Amniotic stem cell (primary cell): ENCODE results near the gene IGF2R.
"Not testable (repeated sequence)": the region's sequence is repeated elsewhere in the genome, so short reads cannot be mapped to it uniquely, and the experiment has no call there.

ENCODE experiments used
- DNase-seq: peaks from one replicate; lab custom pipeline; 2025; lab: John Stamatoyannopoulos, UW

The IGF2R gene

GRCh38 chr6:160078883-160079685 is 110.2 kb downstream of the IGF2R start:
- no peak for DNase-seq

GRCh38 chr6:160079686-160080043 is 110.8 kb downstream of the IGF2R start:
- no peak for DNase-seq

- DNase-seq, result no peak
Measured at GRCh38 chr6:160080097-160080496, 111.2 kb downstream of the IGF2R start.

DNA sequence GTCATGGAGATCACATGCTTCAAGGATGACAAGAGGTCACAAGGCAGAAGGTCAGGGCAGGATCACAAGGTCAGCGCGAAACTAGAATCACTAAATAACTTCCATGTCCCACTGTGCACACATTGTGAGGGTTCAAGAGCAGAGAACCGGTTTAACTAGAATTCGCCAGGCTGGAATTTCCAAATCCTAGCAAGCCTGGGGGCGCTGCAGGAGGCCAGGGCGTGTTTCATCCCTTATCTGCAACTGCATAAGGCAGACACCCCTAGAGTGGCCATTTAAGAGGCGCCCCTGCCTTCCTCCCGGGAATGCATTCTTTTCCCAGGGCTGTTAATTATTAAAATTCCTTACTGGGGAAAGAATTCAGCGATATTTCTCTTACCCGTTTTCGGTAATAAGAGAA is 112.5 kb downstream of the IGF2R start:
- DNase-seq, result no peak

GRCh38 chr6:160082627-160083026 is 113.7 kb downstream of the IGF2R start:
- DNase-seq, result no peak

GRCh38 chr6:160084198-160084776 is 115.4 kb downstream of the IGF2R start:
- DNase-seq, result no peak

- no peak for DNase-seq
Measured at GRCh38 chr6:160085226-160085625, 116.3 kb downstream of the IGF2R start.

GRCh38 chr6:160085713-160086505 is 117.0 kb downstream of the IGF2R start:
- no peak for DNase-seq

GRCh38 chr6:160086754-160087153 is 117.9 kb downstream of the IGF2R start:
- no peak for DNase-seq

DNA sequence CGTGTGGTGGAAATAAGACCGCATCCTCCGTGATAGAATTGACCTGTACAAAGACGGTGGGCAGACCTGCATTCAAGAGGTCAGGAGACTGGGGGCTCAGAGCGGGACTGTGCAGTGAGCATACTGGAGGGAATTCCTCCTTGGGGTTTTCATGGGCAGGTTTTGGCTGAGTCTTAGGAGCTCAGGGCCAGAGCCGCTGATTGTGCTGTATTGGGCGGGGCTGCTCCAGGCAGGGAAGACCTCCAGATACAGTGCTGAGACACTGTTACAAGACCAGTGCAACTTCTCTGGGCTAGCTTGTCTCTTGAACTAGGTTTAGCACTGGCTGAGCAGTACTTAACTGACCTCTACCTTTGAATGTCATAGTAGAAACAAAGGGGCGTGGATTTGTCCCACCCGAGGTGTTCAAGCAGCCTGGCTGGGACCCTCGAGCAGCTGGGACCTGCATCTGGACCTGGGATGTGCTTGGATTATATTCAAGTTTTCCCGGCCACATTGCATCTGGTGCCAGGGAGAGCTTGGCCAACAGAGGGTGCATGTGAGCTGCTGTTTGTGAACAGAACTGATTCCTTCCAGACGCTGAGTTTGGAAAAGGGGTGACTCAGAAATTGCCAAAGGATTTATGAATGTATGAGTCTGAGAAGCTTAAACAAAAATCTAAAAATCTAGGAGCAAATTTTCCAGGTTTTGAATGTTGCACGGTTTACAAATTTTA is 119.3 kb downstream of the IGF2R start:
- DNase-seq, result peak; percentile 88

GRCh38 chr6:160088784-160089533 is 120.1 kb downstream of the IGF2R start:
- DNase-seq, result no peak

- no peak for DNase-seq
Measured at GRCh38 chr6:160089534-160089897, 120.6 kb downstream of the IGF2R start.

GRCh38 chr6:160090442-160091239 is 121.8 kb downstream of the IGF2R start:
- DNase-seq, result not testable (repeated sequence)

DNA sequence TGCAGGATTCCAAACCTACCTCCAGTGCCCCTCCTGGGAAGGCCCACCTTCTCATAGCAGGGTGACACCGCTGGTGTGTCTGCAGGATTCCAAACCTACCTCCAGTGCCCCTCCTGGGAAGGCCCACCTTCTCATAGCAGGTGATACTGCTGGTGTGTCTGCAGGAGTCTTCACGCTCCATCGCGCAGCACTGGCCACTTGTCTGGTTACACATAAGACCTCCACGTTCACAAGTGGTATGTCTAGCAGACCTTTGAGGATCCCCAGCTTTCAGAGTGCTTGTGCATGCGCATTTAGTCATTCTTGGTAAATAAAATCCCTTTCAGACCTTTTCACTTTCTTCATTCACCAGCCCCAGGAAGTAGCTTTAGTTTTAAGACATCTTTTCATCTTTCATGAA is 123.3 kb downstream of the IGF2R start:
- DNase-seq, result not testable (repeated sequence)

DNA sequence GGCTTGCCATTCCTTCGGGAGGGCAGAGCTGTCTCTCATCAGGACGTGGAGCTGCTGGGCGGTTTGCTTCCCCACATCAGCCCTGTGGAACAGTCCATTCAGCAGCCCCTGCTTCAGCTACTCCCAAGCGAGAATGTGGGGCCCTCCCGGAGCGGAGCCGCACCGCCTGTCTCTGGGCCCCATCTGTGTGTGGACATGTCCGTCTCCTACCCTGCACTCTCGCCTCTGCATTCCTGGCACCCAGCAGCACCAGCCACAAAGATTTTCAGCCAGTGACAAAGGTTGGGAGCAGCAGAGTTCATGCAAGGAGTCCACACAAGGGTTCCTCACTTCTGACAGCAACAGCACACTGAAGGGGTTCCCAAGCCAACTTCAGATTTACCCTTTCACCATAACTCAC is 123.7 kb downstream of the IGF2R start:
- no peak for DNase-seq

DNA sequence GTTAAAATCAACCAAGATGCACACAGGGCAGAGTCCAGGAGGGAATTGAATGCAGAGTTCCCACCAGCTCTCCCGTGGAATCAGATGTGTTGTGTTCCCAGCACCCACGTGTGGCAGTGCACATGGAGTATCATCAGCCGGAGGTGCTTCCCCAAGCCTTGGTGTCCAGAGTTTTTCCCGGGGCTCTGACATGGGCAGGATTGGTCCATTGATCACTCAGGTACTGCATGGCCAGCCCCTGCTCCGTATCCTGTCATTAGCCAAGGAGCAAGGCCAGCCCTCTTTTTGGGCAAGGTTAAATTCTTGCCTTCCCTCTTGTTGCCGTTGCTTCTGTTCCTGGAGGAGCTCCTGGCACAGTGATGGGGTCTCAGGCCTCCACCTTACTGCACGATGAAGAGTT is 124.2 kb downstream of the IGF2R start:
- no peak for DNase-seq

- DNase-seq, result no peak
Measured at GRCh38 chr6:160093946-160094345, 125.1 kb downstream of the IGF2R start.

- DNase-seq, result no peak
Measured at GRCh38 chr6:160095146-160095845, 126.4 kb downstream of the IGF2R start.

DNA sequence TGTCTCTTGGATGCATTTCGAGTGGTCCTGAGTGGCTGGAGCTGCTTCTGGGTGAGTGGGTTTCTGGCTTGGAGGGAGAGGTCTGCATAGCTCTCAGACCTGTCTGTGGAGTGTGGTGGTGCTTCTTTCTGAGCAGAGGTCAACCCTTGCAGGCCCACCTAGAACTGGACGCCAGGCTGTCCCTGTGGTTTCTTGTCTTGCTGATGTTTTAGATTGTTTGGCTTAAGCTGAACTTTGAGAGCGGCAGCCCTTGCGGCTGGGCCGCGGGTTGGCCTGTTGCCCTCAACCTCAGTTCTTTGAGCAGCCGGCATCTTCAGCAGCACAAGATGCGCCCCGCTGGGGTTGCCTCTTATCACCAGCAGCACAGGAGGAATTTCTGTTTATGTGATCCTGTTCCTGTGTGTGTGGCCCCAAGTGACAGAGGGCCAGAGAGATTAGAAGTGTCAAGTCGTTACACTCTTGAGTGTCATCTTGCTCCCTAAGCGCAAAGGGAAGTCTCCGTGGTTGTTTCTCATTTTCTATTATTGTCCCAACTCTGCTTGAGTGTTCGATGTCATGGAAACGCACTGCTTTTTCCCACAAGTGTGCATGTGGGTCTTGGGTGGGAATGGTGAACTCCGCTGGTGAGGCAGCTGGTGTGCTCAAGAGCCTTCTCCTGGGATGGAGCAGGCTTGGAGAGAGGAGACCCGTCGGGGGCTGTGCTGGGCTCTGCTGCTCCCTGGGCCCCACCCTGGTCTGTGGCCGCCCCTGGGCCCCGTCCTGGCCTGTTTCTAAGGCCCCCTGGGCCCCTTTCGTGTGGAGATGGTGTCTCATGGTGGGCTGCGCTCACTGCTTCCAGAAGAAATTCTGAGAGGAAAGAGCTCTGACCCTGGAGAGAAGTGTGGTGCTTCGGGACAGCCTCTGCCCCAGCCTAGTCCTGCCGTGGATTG is 132.7 kb downstream of the IGF2R start:
- DNase-seq, result no peak
